ENCODE results near the gene TLL2.
"Not testable (repeated sequence)": the region's sequence is repeated elsewhere in the genome, so short reads cannot be mapped to it uniquely, and the experiment has no call there.

TLL2 gene

DNA sequence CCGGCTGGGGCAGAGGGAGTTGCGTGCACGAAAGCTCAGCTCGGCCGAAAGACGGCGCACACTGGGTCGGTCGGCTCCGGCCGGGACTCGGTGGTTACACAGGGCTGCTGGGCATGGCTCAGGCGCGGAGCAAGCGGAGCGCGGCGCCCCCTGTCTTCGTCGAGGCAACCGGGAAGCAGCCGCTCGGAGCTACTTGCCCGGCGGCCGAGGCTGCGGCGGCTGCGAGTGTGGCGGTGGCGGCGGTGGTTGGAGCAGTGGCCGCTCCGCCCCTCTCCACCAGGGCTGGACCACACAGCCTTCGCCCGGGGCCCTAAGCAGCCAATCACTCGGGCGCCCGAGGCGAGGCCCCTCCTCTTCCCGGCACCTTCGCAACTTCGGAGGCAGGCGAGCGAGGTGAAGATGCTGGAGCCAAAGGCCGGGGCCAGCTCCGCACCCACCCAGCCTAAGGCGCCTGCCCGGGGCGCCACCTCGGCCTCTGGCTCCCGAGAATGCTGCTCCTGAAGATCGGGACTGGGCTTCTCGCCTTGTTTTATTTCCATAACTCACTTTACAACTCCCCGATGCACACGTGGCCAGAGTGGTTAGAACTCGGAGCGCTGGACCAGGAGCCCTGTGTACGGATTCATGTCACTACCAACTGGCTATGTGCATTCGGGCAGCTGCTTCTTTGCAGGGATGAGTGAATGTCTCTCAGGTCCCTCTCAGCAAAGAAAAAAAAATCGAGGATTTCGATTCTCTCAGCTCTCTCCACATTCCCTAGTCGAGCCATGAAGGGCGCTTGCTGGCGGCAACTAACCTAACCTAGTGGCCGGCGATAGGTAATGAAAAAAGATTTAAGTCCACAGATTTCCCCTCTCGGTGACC is at the start of gene TLL2:
TLL2 (minus strand) TSS at position 229 of the 864 bp plus-strand sequence. CDS start 241 bp downstream, outside the sequence.
- DNase-seq, result peak; percentile 56

DNA sequence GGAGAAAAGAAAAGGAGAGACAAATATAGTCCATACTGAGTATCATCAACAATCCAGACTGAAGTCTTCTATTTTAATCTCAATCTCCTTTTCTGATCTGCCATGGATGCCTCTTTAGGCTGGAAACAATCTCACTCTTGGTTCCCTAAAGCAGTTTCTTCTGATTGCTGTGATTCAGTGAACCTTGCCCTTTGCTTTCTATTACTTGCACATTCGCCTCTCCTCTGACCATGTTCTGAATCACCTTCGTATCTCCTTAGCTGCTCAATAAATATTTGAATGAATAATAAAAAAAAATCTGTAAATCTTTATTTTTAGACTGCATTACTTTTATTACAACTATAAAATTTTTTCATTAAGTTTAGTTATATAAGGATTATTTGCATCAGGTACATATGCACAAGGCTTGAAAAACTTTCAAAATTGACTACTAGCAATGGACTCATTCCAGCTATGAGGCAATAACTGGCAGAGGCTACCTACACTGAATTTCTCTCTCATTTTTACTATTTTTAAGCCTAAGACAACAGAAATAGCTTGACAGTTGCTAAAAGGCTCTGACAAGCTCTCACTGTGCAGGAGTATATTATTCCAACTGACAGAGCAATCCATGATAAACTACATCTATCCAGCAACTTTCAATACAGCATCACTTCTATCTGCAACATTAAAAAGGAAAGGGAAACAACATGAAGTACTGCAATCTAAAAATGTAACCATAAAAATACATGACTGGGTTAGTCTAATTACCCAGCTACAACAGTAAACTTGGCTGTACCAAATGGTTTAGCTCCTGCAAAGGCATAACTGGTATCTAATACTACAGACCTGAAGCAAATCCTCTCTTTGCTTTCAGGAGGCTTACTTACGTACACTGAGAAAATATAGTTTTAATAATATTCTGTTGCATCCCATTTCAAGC is 47.5 kb upstream of the TLL2 start:
- no peak for DNase-seq

DNA sequence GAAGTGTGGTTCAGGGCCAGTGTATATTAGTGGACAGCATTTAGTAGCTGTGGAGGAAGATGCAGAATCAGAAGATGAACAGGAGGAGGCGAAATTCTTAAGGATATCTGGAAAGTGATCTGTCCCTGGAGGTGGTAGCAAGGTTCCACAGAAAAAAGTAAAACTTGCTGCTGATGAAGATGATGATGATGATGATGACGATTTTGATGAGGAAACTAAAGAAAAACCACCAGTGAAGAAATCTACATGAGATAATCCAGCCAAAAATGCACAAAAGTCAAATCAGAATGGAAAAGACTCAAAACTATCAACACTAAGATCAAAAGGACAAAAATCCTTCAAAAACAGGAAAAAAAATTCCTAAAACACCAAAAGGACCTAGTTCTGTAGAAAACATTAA is 46.8 kb upstream of the TLL2 start:
- no peak for DNase-seq

DNA sequence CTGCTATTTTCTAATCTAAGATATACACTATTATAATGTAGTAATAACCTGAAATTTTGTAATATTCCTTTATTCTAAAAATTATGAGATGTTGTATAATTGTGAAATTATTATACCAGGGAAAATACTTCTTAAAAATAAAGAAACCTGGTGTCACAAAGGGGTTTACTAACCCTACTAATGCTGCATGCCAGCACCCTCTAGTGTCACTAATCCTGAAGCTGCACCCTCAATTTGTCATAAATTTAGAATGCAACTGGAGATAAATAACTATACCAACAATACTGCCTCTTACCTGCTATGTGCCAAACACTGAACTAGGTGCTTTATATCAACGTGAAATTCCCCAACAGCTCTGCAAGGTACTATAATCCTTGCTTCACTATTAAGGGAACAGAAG is 42.3 kb upstream of the TLL2 start:
- no peak for DNase-seq

DNA sequence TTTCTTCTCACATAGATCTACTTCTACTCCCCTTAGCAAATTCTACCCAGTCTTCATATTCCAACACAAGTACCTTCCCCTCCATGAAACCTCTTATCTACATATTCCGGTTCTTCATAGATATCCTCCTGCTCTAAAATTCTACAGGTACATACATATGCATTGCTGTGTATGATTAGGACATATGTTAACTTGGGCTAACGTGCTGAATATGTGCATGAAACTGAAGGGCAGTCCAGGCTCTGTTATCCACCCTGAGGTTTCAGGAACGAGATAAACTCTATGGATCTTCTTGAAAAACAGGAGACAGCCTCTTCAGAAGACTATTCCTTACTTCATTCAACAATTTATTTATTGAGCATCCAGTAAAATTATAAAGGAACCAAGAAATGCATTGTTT is 41.6 kb upstream of the TLL2 start:
- no peak for DNase-seq

GRCh38 chr10:96548589-96548988 is 34.9 kb upstream of the TLL2 start:
- DNase-seq, result no peak

- DNase-seq, result not testable (repeated sequence)
Observed at GRCh38 chr10:96545558-96545957, 31.8 kb upstream of the TLL2 start.

- no peak for DNase-seq
Observed at GRCh38 chr10:96541921-96542320, 28.2 kb upstream of the TLL2 start.

GRCh38 chr10:96540240-96540639 is 26.5 kb upstream of the TLL2 start:
- no peak for DNase-seq

GRCh38 chr10:96538683-96539082 is 25.0 kb upstream of the TLL2 start:
- no peak for DNase-seq

- DNase-seq, result no peak
Observed at GRCh38 chr10:96536129-96536528, 22.4 kb upstream of the TLL2 start.

DNA sequence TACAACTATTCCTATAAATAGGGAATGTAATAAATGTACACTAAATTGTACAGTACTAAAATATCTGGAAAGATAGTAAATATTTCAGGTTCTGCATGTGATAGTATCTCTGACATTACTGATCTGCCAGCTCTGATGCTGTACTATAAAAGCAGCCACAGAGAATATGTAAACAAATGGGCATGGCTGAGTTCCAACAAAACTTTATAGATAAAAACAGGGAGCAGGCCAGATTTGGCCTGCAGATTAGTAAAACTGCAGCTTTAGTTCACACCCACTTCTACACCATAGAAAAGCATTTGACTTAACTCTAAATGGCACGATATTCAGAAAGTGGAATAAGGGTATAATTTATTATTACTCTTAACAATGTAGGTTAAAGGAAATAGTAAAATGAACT is 18.8 kb upstream of the TLL2 start:
- no peak for DNase-seq

- DNase-seq, result no peak
Observed at GRCh38 chr10:96529634-96530279, 16.0 kb upstream of the TLL2 start.

- DNase-seq, result no peak
Observed at GRCh38 chr10:96524741-96525140, 11.0 kb upstream of the TLL2 start.

DNA sequence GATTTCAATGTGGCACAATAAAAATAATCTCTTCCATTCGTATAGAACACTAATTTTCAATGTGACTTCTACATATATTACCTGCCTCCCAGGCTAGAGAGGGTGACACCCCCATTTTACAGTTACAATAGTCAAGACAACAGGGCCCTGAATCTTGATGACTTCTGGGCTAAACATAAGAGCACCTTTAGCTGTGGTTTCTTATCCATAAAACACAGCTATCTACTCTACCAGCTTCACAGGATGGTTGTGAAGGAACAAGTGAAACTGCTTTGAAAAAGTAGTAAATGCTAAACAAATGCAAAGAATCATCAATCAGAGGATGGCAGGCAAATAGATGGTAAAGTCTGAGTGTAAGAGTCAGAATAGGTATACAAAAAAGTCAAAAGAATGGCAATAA is 3.6 kb upstream of the TLL2 start:
- no peak for DNase-seq

DNA sequence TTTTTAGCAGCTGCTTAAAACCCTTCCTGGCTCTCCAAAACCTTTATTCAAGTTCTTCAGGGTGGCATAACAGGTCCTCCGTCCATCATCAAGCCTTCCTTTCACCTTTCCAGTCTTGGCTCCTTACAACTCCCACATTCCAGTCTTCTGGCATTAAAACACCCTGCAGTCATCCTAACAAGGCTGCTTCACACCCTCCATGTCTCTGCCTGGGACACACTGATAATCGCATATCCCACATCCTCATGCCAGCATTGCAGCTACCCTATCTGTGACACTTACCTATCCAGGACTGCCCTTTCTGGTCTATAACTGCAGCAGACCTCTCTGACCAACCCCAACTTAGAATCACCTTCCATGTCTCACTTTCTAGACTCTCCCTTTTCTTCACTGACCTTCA is 2.6 kb upstream of the TLL2 start:
- DNase-seq, result no peak

DNA sequence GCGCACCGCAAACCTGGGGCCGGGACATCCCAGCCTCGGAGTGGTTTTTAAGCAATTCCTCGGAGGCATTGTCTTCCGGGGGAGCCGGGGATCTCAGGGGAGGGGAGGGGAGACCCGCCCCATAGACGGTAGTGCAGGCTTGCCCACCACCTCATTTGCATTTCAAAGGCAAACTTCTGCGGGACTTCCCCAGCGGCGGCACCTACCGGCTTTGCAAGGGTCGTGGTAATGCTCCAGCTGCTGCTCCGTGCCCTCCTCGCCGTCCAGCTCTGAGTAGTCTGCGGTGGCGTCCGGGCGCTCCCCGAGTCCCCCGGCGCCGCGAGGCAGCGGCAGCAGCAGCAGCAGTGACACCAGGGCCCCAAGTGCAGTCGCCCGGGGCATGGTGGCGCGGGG is 425 bp downstream of the TLL2 start:
- no peak for DNase-seq

DNA sequence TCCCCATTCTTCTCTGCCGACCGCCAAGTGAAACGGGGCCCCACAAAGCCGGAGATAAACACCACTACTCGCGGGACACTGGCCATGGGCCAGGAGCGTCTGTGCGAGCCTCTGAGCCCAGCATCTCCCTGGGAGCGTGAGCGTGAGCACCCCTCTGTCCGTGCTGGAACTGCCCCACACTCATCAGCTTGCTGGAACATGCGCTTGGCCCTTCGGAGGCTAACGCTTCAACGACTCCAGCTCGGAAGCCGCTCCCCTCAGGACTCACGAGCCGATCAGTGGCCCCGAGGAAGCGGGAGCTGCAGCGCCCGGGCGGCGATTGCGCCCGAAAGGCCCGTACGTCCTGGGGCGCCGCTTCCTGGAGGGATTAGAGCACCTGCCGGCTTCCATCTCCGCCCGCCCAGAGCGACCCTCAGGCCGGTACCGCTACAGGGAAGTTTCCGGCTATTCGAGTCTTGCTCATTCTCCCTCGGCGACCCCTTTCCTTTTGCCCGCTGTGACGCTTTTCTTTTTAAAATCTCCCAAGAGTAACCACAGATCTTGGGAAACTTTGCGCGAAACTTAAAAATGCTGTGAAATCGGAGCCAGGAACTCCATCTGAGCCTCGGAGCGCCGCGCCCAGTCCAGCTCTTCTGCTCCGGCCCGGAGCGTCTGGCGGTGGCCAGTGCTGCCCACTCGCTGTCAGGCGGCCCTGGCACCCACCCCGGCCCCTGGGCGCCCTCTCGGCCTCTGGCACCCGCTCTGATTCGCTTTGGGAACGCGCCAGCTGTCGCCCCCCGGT is 1.0 kb downstream of the TLL2 start:
- DNase-seq, result no peak

DNA sequence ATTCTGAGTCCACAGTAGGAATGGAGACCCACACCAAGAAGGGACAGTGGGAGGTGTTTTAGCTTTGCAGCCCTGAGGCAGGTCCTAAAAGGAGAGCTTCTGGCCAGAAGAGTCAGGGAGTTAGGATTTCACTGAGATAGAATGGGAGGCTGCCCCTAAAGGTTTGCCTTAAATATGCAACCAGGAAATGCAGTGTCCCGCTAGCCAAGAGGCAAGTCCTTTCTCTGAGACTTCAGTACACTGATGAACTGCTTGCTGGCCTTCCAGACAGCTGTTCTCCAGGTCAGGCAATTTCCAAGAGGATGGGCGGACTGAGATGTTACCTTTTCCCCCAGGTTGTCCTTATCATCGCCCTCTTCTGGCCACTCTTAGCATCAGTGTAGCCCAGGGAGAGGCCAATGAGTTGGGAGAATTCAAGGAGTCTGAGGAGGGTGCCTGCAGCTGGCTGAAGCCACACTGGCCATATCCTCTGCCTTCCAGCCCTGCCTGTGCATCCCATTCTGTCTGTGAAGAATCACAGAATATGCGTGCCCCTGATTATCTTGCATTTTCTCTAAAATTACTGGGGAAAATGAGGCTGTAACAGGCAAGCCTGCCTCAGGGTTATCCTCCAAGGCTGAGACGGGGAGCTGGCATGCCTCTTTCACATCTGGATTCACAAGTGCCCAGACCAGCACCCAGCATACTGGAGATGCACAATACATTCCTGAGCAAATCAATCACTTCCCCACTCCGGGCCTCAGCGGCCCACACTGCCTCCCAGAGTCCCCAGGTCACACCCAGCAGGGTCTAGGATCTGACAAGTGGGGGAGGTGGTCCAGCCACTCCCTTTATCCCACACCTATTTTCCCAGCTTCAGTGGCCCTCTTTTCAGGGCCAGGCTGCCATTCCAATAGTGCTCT is 2.4 kb downstream of the TLL2 start:
- DNase-seq, result no peak

DNA sequence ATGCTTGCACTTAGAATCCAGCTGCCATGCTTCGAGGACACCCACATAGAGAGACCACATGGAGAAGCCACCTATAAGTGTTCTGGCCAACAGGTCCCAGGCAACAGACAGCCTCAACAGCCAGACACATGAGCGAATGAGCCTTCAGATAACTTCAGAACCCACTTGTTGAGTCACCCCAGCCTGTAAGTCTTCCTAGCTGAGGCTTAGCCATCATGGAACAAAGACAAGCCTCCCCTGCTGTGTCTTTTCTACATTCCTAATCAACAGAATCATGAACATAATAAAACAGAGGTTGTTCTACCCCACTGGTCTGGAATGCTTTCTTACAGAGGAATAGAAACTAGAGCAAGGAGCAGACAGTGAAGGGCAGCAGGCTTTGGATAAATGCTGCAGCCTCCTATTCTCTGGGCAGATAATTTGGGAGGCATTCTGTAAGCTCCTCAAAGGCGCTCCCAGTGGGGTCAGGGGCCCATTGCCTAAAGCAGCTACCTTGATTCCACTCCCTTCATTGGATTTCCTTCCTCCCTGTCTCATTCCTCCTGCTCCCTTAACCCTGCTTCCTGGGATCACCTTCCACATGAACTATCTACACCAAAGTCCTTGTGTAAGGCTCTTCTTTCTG is 4.6 kb downstream of the TLL2 start:
- DNase-seq, result no peak

DNA sequence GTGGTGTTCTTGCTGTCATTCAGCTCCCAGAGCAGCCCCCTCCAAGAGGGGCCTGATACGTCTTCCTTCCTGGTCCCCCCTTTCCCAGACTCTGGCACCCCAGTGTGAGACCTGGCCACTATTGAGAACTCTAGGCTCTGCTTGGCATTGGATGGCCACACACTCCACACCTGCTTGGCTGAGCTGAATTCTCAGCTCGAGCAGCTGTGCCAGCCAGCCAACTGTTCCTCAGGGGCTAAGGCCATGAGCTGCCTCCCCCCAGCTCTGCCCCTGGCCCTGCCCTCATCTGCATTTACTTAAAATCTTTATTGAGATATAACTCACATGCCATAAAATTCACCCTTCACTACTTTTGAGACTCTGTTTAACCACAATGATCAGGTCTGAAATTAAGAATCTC is 6.7 kb downstream of the TLL2 start:
- no peak for DNase-seq
